Small intestine (tissue), 7 donors: ENCODE data around the gene KCNH2. TPM values are rescaled to one million over a fixed set of nuclear protein-coding genes. Genes with fewer than 3 reads are reported as not detected.

Experiments
- DNase-seq, 2 donors: peaks; one replicate each; pipeline versions ENCODE4 v3.0.0 to v3.0.0-alpha.2; 2013
- FAIRE-seq: peaks from 2 replicates; lab custom pipeline; 2012; peaks lifted over from hg19 to GRCh38; lab: Jason Lieb, UNC
- H3K27ac ChIP-seq, 3 donors: one replicate each; pipeline ENCODE4 v1.5.1; 2013; ENCODE audit warnings: low read length in 2 of 3, mild to moderate bottlenecking in 2 of 3, control low read depth in 1 of 3, inconsistent platforms in 1 of 3, low read depth in 1 of 3, moderate library complexity in 1 of 3
- H3K27me3 ChIP-seq, 3 donors: one replicate each; pipeline ENCODE4 v1.6.1; 2013; ENCODE audit warnings: low read length in 3 of 3, inconsistent platforms in 1 of 3; ENCODE audit not compliant: control insufficient read depth in 3 of 3, insufficient read depth in 3 of 3
- H3K36me3 ChIP-seq, 3 donors: one replicate each; pipeline ENCODE4 v1.6.1; 2013; ENCODE audit warnings: low read length in 3 of 3, inconsistent platforms in 1 of 3, low read depth in 1 of 3, mild to moderate bottlenecking in 1 of 3, moderate library complexity in 1 of 3; ENCODE audit not compliant: control insufficient read depth in 3 of 3, insufficient read depth in 2 of 3
- H3K4me1 ChIP-seq, 3 donors: one replicate each; pipeline ENCODE4 v1.6.1; 2013; ENCODE audit warnings: low read length in 2 of 3, inconsistent platforms in 1 of 3, low read depth in 1 of 3, mild to moderate bottlenecking in 1 of 3, moderate library complexity in 1 of 3; ENCODE audit not compliant: control insufficient read depth in 3 of 3, insufficient read depth in 2 of 3
- H3K4me3 ChIP-seq, 3 donors: one replicate each; pipeline ENCODE4 v1.5.1; 2013; ENCODE audit warnings: low read length in 3 of 3, control low read depth in 1 of 3, inconsistent platforms in 1 of 3, low read depth in 1 of 3, mild to moderate bottlenecking in 1 of 3, moderate library complexity in 1 of 3
- H3K9me3 ChIP-seq, 2 donors: one replicate each; pipeline ENCODE4 v1.6.1; 2013; ENCODE audit warnings: low read depth in 1 of 2, low read length in 1 of 2; ENCODE audit not compliant: control insufficient read depth in 2 of 2, insufficient read depth in 1 of 2
- WGBS, 3 donors: extraction: QIAGEN DNeasy Blood & Tissue Kit; methylation state at CpG; one replicate each; pipeline ENCODE4 v1.1.7; 2013; 5-methylcytosine and 5-hydroxymethylcytosine counted together
- polyA plus RNA-seq, 4 donors: library from polyadenylated mRNA; stranded (reverse) in 3 of 4; unstranded in 1 of 4; fragments of 200-250 nt in 3 of 4; fragments of 120-200 nt in 1 of 4; gene quantifications; one replicate each; pipeline versions ENCODE4 v1.2.1 to v1.2.3, GENCODE V29; 2013
- donor health status: healthy with polysubstance abuse.
- donor health status: control.
- donor health status: control.
- donor health status: Bipolar disorder and iron deficiency.
- donor health status: healthy.

KCNH2 gene
- polyA plus RNA-seq, 4 donors: 2.4 to 5.7 (median 3.7) TPM; not detected in 1

GRCh38 chr7:150951521-150951920 is 26.6 kb downstream of the KCNH2 start:
- Histone ChIP-seq H3K27me3 (peaks cover 0 to 27% (median 7%) of the 10 kb centered on the region in 3 donors), H3K27ac (no peak overlapping the region), H3K4me3 (no peak overlapping the region), H3K4me1 (peaks cover 0 to 12% (median 0%) of the 10 kb centered on the region in 3 donors), H3K9me3 (no peaks in the 10 kb centered on the region), H3K36me3 (peaks cover 0 to 12% (median 0%) of the 10 kb centered on the region in 3 donors)
- no peak for FAIRE-seq
- no peak for DNase-seq
- WGBS, 3 donors: 95% methylated on average over 28 of the region's 28 CpGs

GRCh38 chr7:150951181-150951520 is 27.0 kb downstream of the KCNH2 start:
- H3K27ac ChIP-seq: no peak overlapping the region
- no peak overlapping the region for H3K4me3 ChIP-seq
- no peak for FAIRE-seq
- no peaks in the 10 kb centered on the region for H3K9me3 ChIP-seq
- no peak for DNase-seq
- peaks cover 0 to 10% (median 0%) of the 10 kb centered on the region in 3 donors for H3K4me1 ChIP-seq
- peaks cover 0 to 28% (median 7%) of the 10 kb centered on the region in 3 donors for H3K27me3 ChIP-seq
- WGBS, 3 donors: 94 to 96% (median 96%) methylated on average over 15 to 16 of the region's 16 CpGs
- H3K36me3 ChIP-seq: peaks cover 0 to 14% (median 0%) of the 10 kb centered on the region in 3 donors

- no peak overlapping the region for H3K27ac ChIP-seq
- no peak overlapping the region for H3K4me3 ChIP-seq
- H3K9me3 ChIP-seq: no peaks in the 10 kb centered on the region
- 94 to 95% (median 95%) methylated on average over 27 of the region's 27 CpGs for WGBS, 3 donors
- DNase-seq: no peak
- FAIRE-seq: no peak
- peaks cover 0 to 11% (median 0%) of the 10 kb centered on the region in 3 donors for H3K4me1 ChIP-seq
- H3K27me3 ChIP-seq: peaks cover 0 to 27% (median 7%) of the 10 kb centered on the region in 3 donors
- peaks cover 0 to 15% (median 0%) of the 10 kb centered on the region in 3 donors for H3K36me3 ChIP-seq
Observed at GRCh38 chr7:150950496-150951180, 27.5 kb downstream of the KCNH2 start.

- Histone ChIP-seq H3K27ac (no peak overlapping the region), H3K36me3 (peaks cover 0 to 15% (median 0%) of the 10 kb centered on the region in 3 donors), H3K27me3 (peaks cover 0 to 27% (median 7%) of the 10 kb centered on the region in 3 donors), H3K9me3 (no peaks in the 10 kb centered on the region), H3K4me3 (no peak overlapping the region), H3K4me1 (peaks cover 0 to 13% (median 0%) of the 10 kb centered on the region in 3 donors)
- FAIRE-seq: no peak
- no peak for DNase-seq
- WGBS, 3 donors: 88 to 91% (median 89%) methylated on average over 16 of the region's 16 CpGs
Observed at GRCh38 chr7:150949971-150950491, 28.1 kb downstream of the KCNH2 start.

DNA sequence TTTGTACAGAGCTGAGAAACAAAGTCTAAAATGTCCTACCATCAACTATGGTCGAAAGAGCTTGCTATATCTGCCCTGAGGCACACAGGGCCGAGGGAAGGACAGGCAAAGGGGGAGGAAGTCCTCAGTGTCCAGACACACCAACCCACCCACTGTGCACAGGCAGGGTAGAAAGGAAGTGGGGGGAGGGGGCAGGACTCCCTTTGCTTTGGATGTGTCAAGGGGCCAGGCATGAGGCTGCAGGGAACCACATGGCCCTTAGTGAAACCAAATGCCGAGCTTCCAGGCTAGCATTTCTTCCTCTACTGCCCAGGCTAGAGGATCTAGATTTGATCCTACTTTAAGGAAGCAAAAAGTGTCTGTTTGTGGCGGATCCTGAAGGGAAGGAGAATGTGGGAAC is 28.6 kb downstream of the KCNH2 start:
- Histone ChIP-seq H3K36me3 (peaks cover 0 to 15% (median 0%) of the 10 kb centered on the region in 3 donors), H3K27me3 (peaks cover 0 to 27% (median 7%) of the 10 kb centered on the region in 3 donors), H3K9me3 (no peaks in the 10 kb centered on the region), H3K27ac (no peak overlapping the region), H3K4me3 (no peak overlapping the region), H3K4me1 (peaks cover 0 to 17% (median 0%) of the 10 kb centered on the region in 3 donors)
- DNase-seq (no peak), FAIRE-seq (no peak)
- WGBS, 3 donors: 76 to 81% (median 81%) methylated on average over 4 of the region's 4 CpGs

DNA sequence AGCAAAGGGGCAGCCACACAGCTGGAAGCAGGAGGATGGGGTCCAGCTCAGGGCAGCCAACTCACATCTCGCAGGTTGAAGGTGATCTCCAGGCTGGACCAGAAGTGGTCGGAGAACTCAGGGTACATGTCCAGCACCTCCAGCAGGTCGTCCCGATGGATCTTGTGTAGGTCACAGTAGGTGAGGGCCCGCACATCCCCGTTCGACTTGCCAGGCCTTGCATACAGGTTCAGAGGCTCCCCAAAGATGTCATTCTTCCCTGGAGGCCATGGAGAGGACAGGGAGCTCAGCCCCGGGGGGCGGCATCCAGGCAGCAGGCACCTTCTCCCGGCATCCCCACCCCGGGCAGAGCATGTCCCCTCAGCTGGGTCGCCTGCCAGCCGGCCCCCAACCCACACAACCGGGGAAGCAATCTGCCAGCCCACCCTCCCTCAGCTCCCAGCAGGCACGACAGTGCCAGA is 29.3 kb downstream of the KCNH2 start:
- H3K27me3 ChIP-seq: peaks cover 0 to 27% (median 7%) of the 10 kb centered on the region in 3 donors
- FAIRE-seq (no peak), DNase-seq (no peak)
- H3K36me3 ChIP-seq: peaks cover 0 to 15% (median 0%) of the 10 kb centered on the region in 3 donors
- H3K27ac ChIP-seq: no peak overlapping the region
- H3K4me3 ChIP-seq: no peak overlapping the region
- WGBS, 3 donors: 88 to 90% (median 89%) methylated on average over 15 of the region's 15 CpGs
- H3K9me3 ChIP-seq: no peaks in the 10 kb centered on the region
- H3K4me1 ChIP-seq: peaks cover 0 to 21% (median 0%) of the 10 kb centered on the region in 3 donors

DNA sequence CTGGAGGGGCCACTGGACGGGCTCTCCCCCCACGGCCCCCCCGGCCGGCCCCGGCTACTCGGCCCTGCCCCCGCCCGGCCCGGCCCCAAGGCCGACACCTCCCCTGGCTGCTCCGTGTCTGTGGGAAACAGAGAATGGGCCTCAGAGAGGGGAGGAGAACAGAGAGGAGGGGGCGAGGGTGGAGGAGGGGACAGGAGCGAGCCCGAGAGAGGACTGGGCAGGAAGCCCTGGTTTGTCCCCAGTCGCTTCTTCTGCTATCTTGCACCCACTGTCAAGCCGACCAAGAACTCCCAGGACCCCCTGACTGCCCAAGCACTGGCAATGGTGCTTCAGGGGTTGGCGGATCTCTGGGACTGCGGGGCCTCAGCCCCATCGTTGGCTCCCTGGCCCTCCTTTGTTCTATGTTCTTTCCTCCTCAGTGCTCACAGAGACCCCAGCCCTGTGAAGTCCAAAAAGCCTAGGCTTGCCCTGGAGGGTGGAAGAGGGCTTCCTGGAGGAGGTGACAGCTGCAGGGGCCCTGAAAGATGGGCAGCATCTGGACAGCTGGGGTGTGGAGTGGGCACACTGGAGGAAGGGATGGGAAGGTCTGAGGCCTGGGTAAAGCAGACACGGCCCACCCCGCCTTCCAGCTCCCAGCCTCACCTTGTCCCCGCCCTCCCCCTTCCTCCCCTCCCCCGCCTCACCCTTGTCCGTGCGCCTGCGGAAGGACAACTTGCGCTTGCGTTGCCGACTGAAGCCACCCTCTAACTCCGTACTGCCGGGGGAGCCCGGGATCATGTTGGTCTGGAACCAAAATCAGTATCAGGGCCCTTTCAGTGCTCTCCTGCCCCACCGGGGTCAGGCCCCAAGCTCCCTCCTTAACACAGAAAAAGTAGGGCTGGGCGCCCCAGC is 30.1 kb downstream of the KCNH2 start:
- 45 to 53% (median 50%) methylated on average over 26 to 33 of the region's 34 CpGs for WGBS, 3 donors

GRCh38 chr7:150947241-150947745 is 30.8 kb downstream of the KCNH2 start:
- 18 to 37% (median 34%) methylated on average over 22 to 31 of the region's 31 CpGs for whole genome bisulfite sequencing, 3 donors
- H3K27ac ChIP-seq: no peak overlapping the region
- peaks cover 0 to 27% (median 7%) of the 10 kb centered on the region in 3 donors for H3K27me3 ChIP-seq
- no peak overlapping the region for H3K4me3 ChIP-seq
- peaks cover 0 to 15% (median 0%) of the 10 kb centered on the region in 3 donors for H3K36me3 ChIP-seq
- DNase-seq (no peak), FAIRE-seq (no peak)
- H3K9me3 ChIP-seq: no peaks in the 10 kb centered on the region
- peaks cover 0 to 21% (median 0%) of the 10 kb centered on the region in 3 donors for H3K4me1 ChIP-seq

More for the DNA sequence above, 30.1 kb downstream of the KCNH2 start:
- H3K36me3 ChIP-seq: peaks cover 0 to 15% (median 0%) of the 10 kb centered on the region in 3 donors
- DNase-seq: no peak
- H3K4me1 ChIP-seq: peaks cover 0 to 21% (median 0%) of the 10 kb centered on the region in 3 donors
- no peaks in the 10 kb centered on the region for H3K9me3 ChIP-seq
- H3K27ac ChIP-seq: no peak overlapping the region
- H3K27me3 ChIP-seq: peaks cover 0 to 27% (median 7%) of the 10 kb centered on the region in 3 donors
- H3K4me3 ChIP-seq: no peak overlapping the region
- FAIRE-seq: no peak
